Measurements from ENCODE around the gene PDLIM1. TPM values are rescaled to one million over a fixed set of nuclear protein-coding genes. Genes with fewer than 3 reads are reported as not detected.

Gene PDLIM1
- total RNA-seq, 4 donors from 2014 or later, result 40.7 to 86.8 (median 83.4) TPM

GRCh38 chr10:95276367-95277200 lies 14.2 kb downstream of the PDLIM1 start:
- peak; percentile 68 for DNase-seq (ENCODE audit: extremely low spot score)
- Histone ChIP-seq H3K27me3 (no peaks in the 10 kb centered on the region), H3K36me3 (peaks cover 0 to 1% (median 0%) of the 10 kb centered on the region in 4 donors), H3K27ac (replicated peaks in 1 of 4) (peak overlapping the region; percentile 72 to 83 (median 80)), H3K9me3 (no peaks in the 10 kb centered on the region), H3K4me3 (no peak overlapping the region), H3K4me1 (peaks cover 34 to 84% (median 80%) of the 10 kb centered on the region in 4 donors)
- WGBS, result 86% methylated on average over 8 of the region's 8 CpGs
- intact Hi-C loops (cut with DNase I), result no loop called here
- TF ChIP-seq POLR2A (IDR thresholded peaks at IDR 0.05; ENCODE audit: low read depth) (no peak), EP300 (IDR thresholded peaks at IDR 0.05) (no peak), POLR2AphosphoS5 (IDR thresholded peaks at IDR 0.05) (no peak), CTCF (IDR thresholded peaks at IDR 0.05) (no peak)

- no peaks in the 10 kb centered on the region for H3K27me3 ChIP-seq
- no peak overlapping the region for H3K4me3 ChIP-seq
- no peaks in the 10 kb centered on the region for H3K9me3 ChIP-seq
- intact Hi-C loops (cut with DNase I), result no loop called here
- WGBS, result 83% methylated on average over 1 of the region's 1 CpG
- TF ChIP-seq POLR2A (IDR thresholded peaks at IDR 0.05; ENCODE audit: low read depth) (no peak), EP300 (IDR thresholded peaks at IDR 0.05) (no peak), CTCF (IDR thresholded peaks at IDR 0.05) (no peak), POLR2AphosphoS5 (IDR thresholded peaks at IDR 0.05) (no peak)
- H3K27ac ChIP-seq (replicated peaks in 1 of 4), result peak overlapping the region; percentile 72 to 83 (median 80)
- H3K4me1 ChIP-seq, result peaks cover 34 to 79% (median 75%) of the 10 kb centered on the region in 4 donors
- DNase-seq (ENCODE audit: extremely low spot score), result peak; percentile 10
- H3K36me3 ChIP-seq, result peaks cover 0 to 9% (median 1%) of the 10 kb centered on the region in 4 donors
Observed at GRCh38 chr10:95275726-95276366, 15.0 kb downstream of the PDLIM1 start.

GRCh38 chr10:95273393-95274312 lies 17.1 kb downstream of the PDLIM1 start:
- H3K4me3 ChIP-seq, result peak overlapping the region in 1 of 4 donors; percentile 16

More at GRCh38 chr10:95273393-95274312, 17.1 kb downstream of the PDLIM1 start:
- Histone ChIP-seq H3K36me3 (peaks cover 0 to 30% (median 6%) of the 10 kb centered on the region in 4 donors), H3K4me1 (peaks cover 38 to 65% (median 63%) of the 10 kb centered on the region in 4 donors), H3K9me3 (no peaks in the 10 kb centered on the region), H3K27ac (replicated peaks in 1 of 4) (peak overlapping the region; percentile 72 to 83 (median 80)), H3K27me3 (no peaks in the 10 kb centered on the region)
- 51% methylated on average over 13 of the region's 13 CpGs for WGBS
- TF ChIP-seq POLR2A (IDR thresholded peaks at IDR 0.05; ENCODE audit: low read depth), result no peak
- peak; percentile 66 to 77 for TF ChIP-seq POLR2AphosphoS5 (IDR thresholded peaks at IDR 0.05)
- no peak for TF ChIP-seq CTCF (IDR thresholded peaks at IDR 0.05)
- TF ChIP-seq EP300 (IDR thresholded peaks at IDR 0.05), result no peak
- DNase-seq (ENCODE audit: extremely low spot score), result peak; percentile 92
- intact Hi-C loops (cut with DNase I), result no loop called here

All from esophagus muscularis mucosa (tissue), 4 donors.